Esophagus muscularis mucosa (tissue), 3 donors: ENCODE results near the gene GPC6.

ENCODE experiments used
- POLR2A ChIP-seq: fragments of 450-650 bp; IDR thresholded peaks from one replicate; pipeline ENCODE4 v1.6.1; 2017; ENCODE audit warnings: antibody characterized with exemption, moderate library complexity, mild to moderate bottlenecking, low read depth
- TF ChIP-seq, protein P1 (sequence below), 3 experiments: fragments of 200-600 bp in 2 of 3; fragments of 450-650 bp in 1 of 3; sonication (generic) in 2 of 3; IDR thresholded peaks; one replicate each; pipeline ENCODE4 v1.5.1; 2017 to 2019; ENCODE audit warnings: antibody characterized with exemption in 3 of 3, mild to moderate bottlenecking in 2 of 3, moderate library complexity in 1 of 3

DNA sequence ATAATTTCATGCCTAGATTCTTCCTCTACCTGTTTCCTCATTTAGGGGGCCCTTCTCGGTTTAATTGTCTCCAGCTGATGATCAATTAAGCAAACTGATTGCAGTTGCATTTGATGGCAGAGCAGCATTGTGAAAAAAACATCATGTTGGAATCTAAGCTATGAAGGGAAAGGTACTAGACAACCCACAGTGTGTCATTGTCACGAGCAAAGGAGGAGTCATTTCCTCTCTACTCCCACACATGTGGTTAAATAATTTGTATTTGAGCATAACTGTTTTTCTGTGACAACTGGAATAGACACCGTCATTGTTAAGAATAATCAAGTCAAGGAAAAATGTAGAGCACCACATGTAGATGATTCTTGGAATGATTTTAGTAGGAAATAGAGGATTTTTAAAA lies 1012.5 kb downstream of the GPC6 start:
- no peak for TF ChIP-seq POLR2A
- TF ChIP-seq, protein P1, sequence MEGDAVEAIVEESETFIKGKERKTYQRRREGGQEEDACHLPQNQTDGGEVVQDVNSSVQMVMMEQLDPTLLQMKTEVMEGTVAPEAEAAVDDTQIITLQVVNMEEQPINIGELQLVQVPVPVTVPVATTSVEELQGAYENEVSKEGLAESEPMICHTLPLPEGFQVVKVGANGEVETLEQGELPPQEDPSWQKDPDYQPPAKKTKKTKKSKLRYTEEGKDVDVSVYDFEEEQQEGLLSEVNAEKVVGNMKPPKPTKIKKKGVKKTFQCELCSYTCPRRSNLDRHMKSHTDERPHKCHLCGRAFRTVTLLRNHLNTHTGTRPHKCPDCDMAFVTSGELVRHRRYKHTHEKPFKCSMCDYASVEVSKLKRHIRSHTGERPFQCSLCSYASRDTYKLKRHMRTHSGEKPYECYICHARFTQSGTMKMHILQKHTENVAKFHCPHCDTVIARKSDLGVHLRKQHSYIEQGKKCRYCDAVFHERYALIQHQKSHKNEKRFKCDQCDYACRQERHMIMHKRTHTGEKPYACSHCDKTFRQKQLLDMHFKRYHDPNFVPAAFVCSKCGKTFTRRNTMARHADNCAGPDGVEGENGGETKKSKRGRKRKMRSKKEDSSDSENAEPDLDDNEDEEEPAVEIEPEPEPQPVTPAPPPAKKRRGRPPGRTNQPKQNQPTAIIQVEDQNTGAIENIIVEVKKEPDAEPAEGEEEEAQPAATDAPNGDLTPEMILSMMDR (IDR thresholded peaks at IDR 0.05): no peak
